PC-9 (cell line): ENCODE results near the gene MIB1.

Experiments used
- EZH2 ChIP-seq: fragments of 200-600 bp; sonication (generic); IDR thresholded peaks from 2 replicates; pipeline ENCODE4 v1.8.0; 2017; ENCODE audit warnings: antibody characterized with exemption, low read depth
- TF ChIP-seq, protein P1 (sequence below): fragments of 200-600 bp; sonication (generic); conservative IDR thresholded peaks from 2 replicates; pipeline ENCODE4 v1.6.1; 2017; ENCODE audit warnings: mixed run types, antibody characterized with exemption, mild to moderate bottlenecking, moderate library complexity

DNA sequence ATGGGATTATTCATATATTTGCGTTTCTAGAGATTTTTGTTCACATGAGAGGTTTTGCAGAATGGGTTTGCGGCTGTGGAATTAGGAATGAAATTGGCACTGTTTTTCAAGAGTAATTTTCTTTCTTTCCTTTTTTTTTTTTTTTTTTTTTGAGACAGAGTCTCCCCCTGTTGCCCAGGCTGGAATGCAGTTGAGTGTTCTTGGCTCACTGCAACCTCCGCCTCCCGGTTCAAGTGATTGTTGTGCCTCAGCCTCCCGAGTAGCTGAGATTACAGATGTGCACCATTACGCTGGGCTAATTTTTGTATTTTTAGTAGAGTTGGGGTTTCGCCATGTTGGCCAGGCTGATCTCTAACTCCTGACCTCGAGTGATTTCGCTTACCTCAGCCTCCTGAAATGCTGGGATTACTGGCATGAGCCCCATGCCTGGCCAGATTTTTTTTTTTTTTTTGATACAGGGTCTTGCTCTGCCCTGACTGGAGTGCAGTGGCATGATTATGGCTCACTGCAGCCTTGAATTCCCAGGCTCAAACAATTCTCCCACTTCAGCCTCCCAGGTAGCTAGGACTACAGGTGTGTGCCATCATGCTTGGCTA lies 65.3 kb downstream of the MIB1 start:
- no peak for TF ChIP-seq EZH2
- TF ChIP-seq, protein P1, sequence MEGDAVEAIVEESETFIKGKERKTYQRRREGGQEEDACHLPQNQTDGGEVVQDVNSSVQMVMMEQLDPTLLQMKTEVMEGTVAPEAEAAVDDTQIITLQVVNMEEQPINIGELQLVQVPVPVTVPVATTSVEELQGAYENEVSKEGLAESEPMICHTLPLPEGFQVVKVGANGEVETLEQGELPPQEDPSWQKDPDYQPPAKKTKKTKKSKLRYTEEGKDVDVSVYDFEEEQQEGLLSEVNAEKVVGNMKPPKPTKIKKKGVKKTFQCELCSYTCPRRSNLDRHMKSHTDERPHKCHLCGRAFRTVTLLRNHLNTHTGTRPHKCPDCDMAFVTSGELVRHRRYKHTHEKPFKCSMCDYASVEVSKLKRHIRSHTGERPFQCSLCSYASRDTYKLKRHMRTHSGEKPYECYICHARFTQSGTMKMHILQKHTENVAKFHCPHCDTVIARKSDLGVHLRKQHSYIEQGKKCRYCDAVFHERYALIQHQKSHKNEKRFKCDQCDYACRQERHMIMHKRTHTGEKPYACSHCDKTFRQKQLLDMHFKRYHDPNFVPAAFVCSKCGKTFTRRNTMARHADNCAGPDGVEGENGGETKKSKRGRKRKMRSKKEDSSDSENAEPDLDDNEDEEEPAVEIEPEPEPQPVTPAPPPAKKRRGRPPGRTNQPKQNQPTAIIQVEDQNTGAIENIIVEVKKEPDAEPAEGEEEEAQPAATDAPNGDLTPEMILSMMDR, result no peak
